H1 (cell line): ENCODE data around the gene MAD2L2. TPM values are rescaled to one million over a fixed set of nuclear protein-coding genes. Genes with fewer than 3 reads are reported as not detected.

Experiments used
- CTCF ChIA-PET: fragments of 300-600 bp; sonication (Branson Sonifier 250); formaldehyde crosslinking; loops from one replicate; lab custom pipeline; 2021; ENCODE audit not compliant: partially characterized antibody; lab: Charles Lee
- POLR2A ChIA-PET: fragments of 300-600 bp; sonication (Branson Sonifier 250); formaldehyde crosslinking; loops from one replicate; lab custom pipeline; 2021; ENCODE audit warnings: inconsistent platforms; ENCODE audit not compliant: partially characterized antibody; lab: Charles Lee
- DNase-seq, 2 experiments: peaks; one replicate each; pipeline versions ENCODE4 v3.0.0 to v3.0.0-alpha.2; 2010 to 2022; ENCODE audit warnings: low spot score in 2 of 2, low read depth in 1 of 2, mixed read lengths in 1 of 2
- FAIRE-seq: peaks from 2 replicates; lab custom pipeline; 2011; peaks lifted over from hg19 to GRCh38; lab: Jason Lieb, UNC
- H2AFZ ChIP-seq: 2 replicates; pipeline ENCODE4 v1.8.1; 2012; ENCODE audit warnings: low read length, inconsistent platforms
- H2AK5ac ChIP-seq: 2 replicates; pipeline ENCODE4 v1.6.1; 2013; ENCODE audit warnings: low read depth, low read length
- H2BK120ac ChIP-seq: replicated peaks from 2 replicates; pipeline ENCODE3; 2013; ENCODE audit warnings: low read depth, low read length, inconsistent platforms
- H2BK12ac ChIP-seq: 2 replicates; pipeline ENCODE4 v1.6.1; 2013; ENCODE audit warnings: low read depth, low read length
- H2BK15ac ChIP-seq: 2 replicates; pipeline ENCODE4 v1.6.1; 2013; ENCODE audit warnings: low read length
- H2BK20ac ChIP-seq: 2 replicates; pipeline ENCODE4 v1.6.1; 2013; ENCODE audit warnings: low read length
- H2BK5ac ChIP-seq: 2 replicates; pipeline ENCODE4 v1.6.1; 2013; ENCODE audit warnings: low read depth, low read length
- H3K14ac ChIP-seq: 2 replicates; pipeline ENCODE4 v1.6.1; 2013; ENCODE audit warnings: inconsistent platforms; ENCODE audit not compliant: insufficient read length
- H3K18ac ChIP-seq: 2 replicates; pipeline ENCODE4 v1.6.1; 2013; ENCODE audit warnings: low read length; ENCODE audit errors: extremely low read depth
- H3K23ac ChIP-seq: 2 replicates; pipeline ENCODE4 v1.6.1; 2013; ENCODE audit warnings: inconsistent platforms; ENCODE audit not compliant: insufficient read length
- H3K23me2 ChIP-seq: 2 replicates; pipeline ENCODE4 v1.6.1; 2013; ENCODE audit warnings: low read depth, low read length
- H3K27ac ChIP-seq: 2 replicates; pipeline ENCODE4 v1.6.1; 2011; ENCODE audit warnings: low read depth, low read length, inconsistent platforms
- H3K27me3 ChIP-seq, 4 experiments: replicated peaks in 1 of 4; 1 replicate in 1 of 4; 2 replicates in 3 of 4; pipeline versions ENCODE4 v1.6.1 to v1.8.1; 2011 to 2013; ENCODE audit warnings: low read length in 3 of 4, mild to moderate bottlenecking in 3 of 4, inconsistent platforms in 2 of 4, mixed read lengths in 2 of 4, moderate library complexity in 1 of 4; ENCODE audit not compliant: control insufficient read depth in 3 of 4, insufficient read depth in 3 of 4; ENCODE audit errors: extremely low read depth in 1 of 4
- H3K36me3 ChIP-seq, 4 experiments: 2 replicates each; pipeline versions ENCODE4 v1.6.1 to v1.8.1; 2011 to 2013; ENCODE audit warnings: mild to moderate bottlenecking in 4 of 4, low read length in 3 of 4, moderate library complexity in 2 of 4, control low read depth in 1 of 4, inconsistent platforms in 1 of 4; ENCODE audit not compliant: insufficient read depth in 4 of 4, control insufficient read depth in 2 of 4
- H3K4ac ChIP-seq: replicated peaks from 2 replicates; pipeline ENCODE3; 2013; ENCODE audit warnings: low read length, low read depth, mixed read lengths, inconsistent platforms; ENCODE audit not compliant: insufficient read length
- H3K4me1 ChIP-seq, 4 experiments: replicated peaks in 1 of 4; 1 replicate in 1 of 4; 2 replicates in 3 of 4; pipeline versions ENCODE4 v1.6.1 to v1.8.1; 2011 to 2013; ENCODE audit warnings: low read length in 3 of 4, inconsistent platforms in 2 of 4, mixed read lengths in 1 of 4; ENCODE audit not compliant: insufficient read depth in 4 of 4, control insufficient read depth in 3 of 4
- H3K4me2 ChIP-seq, 2 experiments: 2 replicates each; pipeline versions ENCODE4 v1.6.1 to v1.8.1; 2011 to 2013; ENCODE audit warnings: low read depth in 2 of 2, low read length in 2 of 2, control low read depth in 1 of 2, inconsistent platforms in 1 of 2, mild to moderate bottlenecking in 1 of 2; ENCODE audit not compliant: insufficient read depth in 1 of 2
- H3K4me3 ChIP-seq, 4 experiments: fragments of 200-600, 300-600 bp in 1 of 4; sonication (generic), shearing (Covaris generic), sonication (Bioruptor Twin) in 1 of 4; 2 replicates each; pipeline versions ENCODE4 v1.5.1 to v1.8.1; 2011 to 2016; ENCODE audit warnings: low read length in 4 of 4, low read depth in 3 of 4, control low read depth in 2 of 4, inconsistent platforms in 2 of 4, mild to moderate bottlenecking in 2 of 4, mixed read lengths in 1 of 4, moderate library complexity in 1 of 4; ENCODE audit not compliant: insufficient read depth in 2 of 4; ENCODE audit errors: extremely low read depth in 1 of 4
- H3K56ac ChIP-seq: replicated peaks from 2 replicates; pipeline ENCODE3; 2013; ENCODE audit warnings: low read depth, mild to moderate bottlenecking, mixed read lengths, low read length, inconsistent platforms; ENCODE audit not compliant: insufficient read length
- H3K79me1 ChIP-seq: 2 replicates; pipeline ENCODE4 v1.6.1; 2013; ENCODE audit warnings: low read depth, low read length, control low read depth
- H3K79me2 ChIP-seq, 2 experiments: 2 replicates each; pipeline versions ENCODE4 v1.6.1 to v1.8.1; 2012 to 2013; ENCODE audit warnings: low read length in 2 of 2, mild to moderate bottlenecking in 2 of 2, inconsistent platforms in 1 of 2; ENCODE audit not compliant: insufficient read depth in 2 of 2, control insufficient read depth in 1 of 2
- H3K9ac ChIP-seq, 4 experiments: replicated peaks in 1 of 4; 1 replicate in 1 of 4; 2 replicates in 3 of 4; pipeline versions ENCODE4 v1.6.1 to v1.8.1; 2011 to 2013; ENCODE audit warnings: low read depth in 3 of 4, low read length in 3 of 4, control low read depth in 2 of 4, mild to moderate bottlenecking in 2 of 4, moderate library complexity in 2 of 4, inconsistent platforms in 1 of 4; ENCODE audit errors: extremely low read depth in 1 of 4
- H3K9me3 ChIP-seq, 2 experiments: 2 replicates each; pipeline versions ENCODE4 v1.6.1 to v1.8.1; 2012 to 2013; ENCODE audit warnings: mild to moderate bottlenecking in 2 of 2, moderate library complexity in 2 of 2, control low read depth in 1 of 2, inconsistent platforms in 1 of 2, low read depth in 1 of 2, low read length in 1 of 2, mixed read lengths in 1 of 2; ENCODE audit not compliant: insufficient read depth in 2 of 2
- H4K20me1 ChIP-seq, 2 experiments: replicated peaks in 1 of 2; 2 replicates each; pipeline versions ENCODE3 to v1.8.1; 2011 to 2013; ENCODE audit warnings: inconsistent platforms in 2 of 2, low read length in 2 of 2, mild to moderate bottlenecking in 1 of 2; ENCODE audit not compliant: insufficient read depth in 2 of 2, control insufficient read depth in 1 of 2
- H4K5ac ChIP-seq: 2 replicates; pipeline ENCODE4 v1.6.1; 2013; ENCODE audit warnings: low read length, low read depth, mixed read lengths, inconsistent platforms; ENCODE audit not compliant: insufficient read length
- H4K8ac ChIP-seq: 2 replicates; pipeline ENCODE4 v1.8.0; 2013; ENCODE audit warnings: mild to moderate bottlenecking, moderate library complexity, low read length, inconsistent platforms; ENCODE audit not compliant: insufficient read depth; ENCODE audit errors: extremely low read depth
- H4K91ac ChIP-seq: replicated peaks from 2 replicates; pipeline ENCODE3; 2013; ENCODE audit warnings: low read length, mixed read lengths, inconsistent platforms; ENCODE audit not compliant: insufficient read length
- CEBPB ChIP-seq: IDR thresholded peaks from 2 replicates; pipeline ENCODE4 v1.6.1; 2012; ENCODE audit warnings: low read depth, low read length
- CHD1 ChIP-seq: IDR thresholded peaks from 2 replicates; pipeline ENCODE4 v1.6.1; 2012; ENCODE audit warnings: low read depth, low read length, improper control_type of control experiment
- EP300 ChIP-seq, 2 experiments: IDR thresholded peaks; 1 replicate in 1 of 2; 2 replicates in 1 of 2; pipeline ENCODE4 v1.6.1; 2011 to 2012; ENCODE audit warnings: low read depth in 2 of 2, low read length in 2 of 2, mild to moderate bottlenecking in 2 of 2, borderline replicate concordance in 1 of 2, inconsistent platforms in 1 of 2, moderate library complexity in 1 of 2
- GTF2F1 ChIP-seq: IDR thresholded peaks from 2 replicates; pipeline ENCODE4 v1.6.1; 2012; ENCODE audit warnings: low read depth, low read length, improper control_type of control experiment, borderline replicate concordance
- SP2 ChIP-seq: IDR thresholded peaks from 2 replicates; pipeline ENCODE4 v1.6.1; 2012; ENCODE audit warnings: mild to moderate bottlenecking, low read length, inconsistent platforms
- SUZ12 ChIP-seq: fragments of 200-600 bp; sonication (generic); IDR thresholded peaks from 2 replicates; pipeline ENCODE4 v1.6.1; 2012; ENCODE audit warnings: mild to moderate bottlenecking, inconsistent platforms, low read length, moderate library complexity, mixed read lengths
- WGBS, 2 experiments: shearing (Covaris generic) in 1 of 2; methylation state at CpG; one replicate each; pipeline versions ENCODE4 v1.1.6 to v1.1.7; 2013 to 2015; ENCODE audit warnings: low lambda C conversion rate in 2 of 2, mixed read lengths in 2 of 2, inconsistent platforms in 1 of 2, low coverage in 1 of 2, missing lambda C conversion rate in 1 of 2; ENCODE audit not compliant: insufficient replicate concordance in 2 of 2, insufficient coverage in 1 of 2, insufficient read length in 1 of 2; ENCODE audit errors: extremely low coverage in 1 of 2, missing lambda C conversion rate in 1 of 2; 5-methylcytosine and 5-hydroxymethylcytosine counted together
- polyA plus RNA-seq, 7 experiments: library from polyadenylated mRNA; depleted of rRNA in 3 of 7; stranded (reverse) in 5 of 7; unstranded in 2 of 7; fragments of >200 nt in 5 of 7; fragments of 200-250 nt in 2 of 7; gene quantifications; 1 replicate in 5 of 7; 2 replicates in 1 of 7; 4 replicates in 1 of 7; pipeline versions ENCODE4 v1.2.1 to v1.2.3, GENCODE V29; 2011 to 2013; ENCODE audit warnings: missing spikeins in 2 of 7, mixed read lengths in 2 of 7
- total RNA-seq: library from RNA; stranded (reverse); fragmentation: NEBNext Ultra II Directional; extraction: Animal tissue kit (Norgen Biotek cat#: 25700); gene quantifications from 2 replicates; pipeline ENCODE4 v1.2.1, GENCODE V29; 2021

The MAD2L2 gene
- total and polyA plus RNA-seq, 2 of the 8 experiments (the other 6 are each of a cell fraction or from before 2014, with no cell fraction given) = 310 to 469 TPM

GRCh38 chr1:11639372-11639771 is 41.6 kb downstream of the MAD2L2 start:
- Histone ChIP-seq H2BK15ac (no peak overlapping the region), H3K18ac (no peak overlapping the region), H3K56ac (no peak overlapping the region), H4K5ac (no peak overlapping the region), H3K4ac (no peak overlapping the region), H2BK12ac (no peak overlapping the region), H4K91ac (no peak overlapping the region), H4K8ac (no peak overlapping the region), H2BK120ac (no peak overlapping the region), H3K27me3 (no peaks in the 10 kb centered on the region; a peak in 1 of 7 replicates), H2AFZ (no peak overlapping the region), H3K27ac (no peak overlapping the region), H3K9ac (no peak overlapping the region), H3K4me1 (no peaks in the 10 kb centered on the region), H3K79me1 (no peaks in the 10 kb centered on the region), H2AK5ac (no peak overlapping the region), H3K23me2 (no peaks in the 10 kb centered on the region), H4K20me1 (peaks cover 1 to 4% of the 10 kb centered on the region in 2 experiments), H3K4me3 (no peak overlapping the region), H2BK20ac (no peak overlapping the region), H3K36me3 (no peaks in the 10 kb centered on the region), H3K9me3 (no peaks in the 10 kb centered on the region), H3K79me2 (no peaks in the 10 kb centered on the region), H3K14ac (no peak overlapping the region), H2BK5ac (no peak overlapping the region), H3K23ac (no peak overlapping the region), H3K4me2 (no peak overlapping the region)
- TF ChIP-seq GTF2F1 (no peak), EP300 (IDR thresholded peaks at IDR 0.05; ENCODE audit: borderline replicate concordance in 1 of 2, low read depth in 2 of 2, low read length in 2 of 2) (no peak), SP2 (no peak), SUZ12 (no peak), CEBPB (no peak), CHD1 (no peak)
- no peak for FAIRE-seq
- POLR2A ChIA-PET = interaction anchor here (1.0 to 1.2 kb wide), 2 partner anchors 13 to 30 kb away, joined by 3 read pairs; no protein-coding TSS in a partner anchor
- CTCF ChIA-PET = interaction anchor here (1.0 kb wide), 1 partner anchor 10 kb away, joined by 3 read pairs; no protein-coding TSS in a partner anchor
- WGBS, 2 experiments = 88% methylated on average over 4 of the region's 4 CpGs; no CpG with 5 or more reads in 1 of the 2 experiments
- DNase-seq = no peak
